DND-41 (cell line): ENCODE results near the gene DPF3.

Source experiments
- ATAC-seq: fragments of 200-7000 bp; cut with Tn5 transposase; 3 replicates; pipeline ENCODE4 v1.9.1; 2021; ENCODE audit warnings: low read depth; ENCODE audit not compliant: insufficient read depth
- DNase-seq: peaks from one replicate; pipeline ENCODE4 v3.0.0-alpha.2; 2020
- H2AFZ ChIP-seq: 2 replicates; pipeline ENCODE4 v1.6.0; 2012; ENCODE audit warnings: low read depth, low read length
- H3K27ac ChIP-seq: 2 replicates; pipeline ENCODE4 v1.5.1; 2012; ENCODE audit warnings: low read length, inconsistent platforms
- H3K27me3 ChIP-seq: fragments of 200-600 bp; sonication (generic); 2 replicates; pipeline ENCODE4 v1.6.0; 2012; ENCODE audit warnings: low read length, mild to moderate bottlenecking, inconsistent platforms; ENCODE audit not compliant: insufficient read depth, poor library complexity
- H3K36me3 ChIP-seq: 2 replicates; pipeline ENCODE4 v1.5.1; 2012; ENCODE audit warnings: low read length, inconsistent platforms; ENCODE audit not compliant: insufficient read depth
- H3K4me1 ChIP-seq: 2 replicates; pipeline ENCODE4 v1.5.1; 2012; ENCODE audit warnings: mild to moderate bottlenecking, low read length; ENCODE audit not compliant: insufficient read depth
- H3K4me2 ChIP-seq: 2 replicates; pipeline ENCODE4 v1.6.0; 2012; ENCODE audit warnings: mild to moderate bottlenecking, moderate library complexity, low read length, inconsistent platforms; ENCODE audit not compliant: insufficient read depth
- H3K4me3 ChIP-seq, 2 experiments: fragments of 200-600 bp in 1 of 2; shearing (Covaris generic) in 1 of 2; 2 replicates each; pipeline ENCODE4 v1.5.1; 2012 to 2016; ENCODE audit warnings: inconsistent platforms in 2 of 2, low read length in 2 of 2, mild to moderate bottlenecking in 2 of 2, low read depth in 1 of 2, moderate library complexity in 1 of 2
- H3K79me2 ChIP-seq: 2 replicates; pipeline ENCODE4 v1.6.0; 2012; ENCODE audit warnings: low read length, inconsistent platforms; ENCODE audit not compliant: insufficient read depth
- H3K9ac ChIP-seq: 2 replicates; pipeline ENCODE4 v1.6.0; 2012; ENCODE audit warnings: low read depth, mild to moderate bottlenecking, inconsistent platforms, low read length, moderate library complexity
- H3K9me3 ChIP-seq: 2 replicates; pipeline ENCODE4 v1.5.1; 2012; ENCODE audit warnings: low read length, moderate library complexity, mild to moderate bottlenecking, inconsistent platforms; ENCODE audit not compliant: insufficient read depth, severe bottlenecking
- H4K20me1 ChIP-seq: 2 replicates; pipeline ENCODE4 v1.6.0; 2012; ENCODE audit warnings: low read length; ENCODE audit not compliant: insufficient read depth
- CTCF ChIP-seq: IDR thresholded peaks from 2 replicates; pipeline ENCODE4 v1.5.1; 2012; ENCODE audit warnings: borderline replicate concordance, low read length, moderate library complexity, mild to moderate bottlenecking; ENCODE audit not compliant: poor library complexity, severe bottlenecking; ENCODE audit errors: extremely low read depth
- EZH2 ChIP-seq: IDR thresholded peaks from 3 replicates; pipeline ENCODE4 v1.6.1; 2012; ENCODE audit warnings: borderline replicate concordance, low read depth, mild to moderate bottlenecking, moderate library complexity, low read length, inconsistent platforms; ENCODE audit not compliant: severe bottlenecking

Gene DPF3

GRCh38 chr14:72809063-72809462 lies 84.8 kb downstream of the DPF3 start:
- Histone ChIP-seq H3K9ac (no peak overlapping the region), H3K27ac (no peak overlapping the region), H3K9me3 (no peaks in the 10 kb centered on the region), H3K79me2 (no peaks in the 10 kb centered on the region), H4K20me1 (no peaks in the 10 kb centered on the region; the same call in 1 of the 2 replicates), H3K4me2 (no peak overlapping the region), H3K4me1 (no peaks in the 10 kb centered on the region), H3K4me3 (no peak overlapping the region), H3K36me3 (no peaks in the 10 kb centered on the region), H3K27me3 (no peaks in the 10 kb centered on the region), H2AFZ (no peak overlapping the region)
- no peak for TF ChIP-seq EZH2
- TF ChIP-seq CTCF = no peak
- no peak for ATAC-seq
- DNase-seq = no peak

- Histone ChIP-seq H3K27me3 (no peaks in the 10 kb centered on the region), H3K9me3 (no peaks in the 10 kb centered on the region), H3K27ac (no peak overlapping the region), H3K9ac (no peak overlapping the region), H3K36me3 (no peaks in the 10 kb centered on the region), H2AFZ (no peak overlapping the region), H3K4me2 (no peak overlapping the region), H3K4me3 (no peak overlapping the region), H3K4me1 (no peaks in the 10 kb centered on the region), H3K79me2 (no peaks in the 10 kb centered on the region), H4K20me1 (no peaks in the 10 kb centered on the region; the same call in 1 of the 2 replicates)
- DNase-seq = no peak
- TF ChIP-seq CTCF = no peak
- no peak for TF ChIP-seq EZH2
- no peak for ATAC-seq
Observed at GRCh38 chr14:72808564-72808963, 85.3 kb downstream of the DPF3 start.

- Histone ChIP-seq H3K4me3 (no peak overlapping the region), H3K27ac (no peak overlapping the region), H3K79me2 (no peaks in the 10 kb centered on the region), H3K36me3 (no peaks in the 10 kb centered on the region), H3K4me2 (no peak overlapping the region), H3K4me1 (no peaks in the 10 kb centered on the region), H3K9ac (no peak overlapping the region), H4K20me1 (no peaks in the 10 kb centered on the region), H3K9me3 (no peaks in the 10 kb centered on the region), H3K27me3 (no peaks in the 10 kb centered on the region), H2AFZ (no peak overlapping the region)
- no peak for TF ChIP-seq EZH2
- TF ChIP-seq CTCF = no peak
- DNase-seq = no peak
- ATAC-seq = no peak
Observed at GRCh38 chr14:72802588-72802946, 91.3 kb downstream of the DPF3 start.
